HEK293 (cell line): ENCODE data around the gene AKAP6.

Source experiments
- GLIS1 ChIP-seq: fragments of 450-650 bp; formaldehyde crosslinking; IDR thresholded peaks from 2 replicates; pipeline ENCODE4 v1.5.1; 2016; ENCODE audit warnings: missing biosample characterization, missing genetic modification characterization
- OSR2 ChIP-seq: fragments of 450-650 bp; formaldehyde crosslinking; IDR thresholded peaks from 2 replicates; pipeline ENCODE4 v1.5.1; 2016; ENCODE audit warnings: missing biosample characterization, missing genetic modification characterization
- PRDM4 ChIP-seq: fragments of 450-650 bp; formaldehyde crosslinking; IDR thresholded peaks from 2 replicates; pipeline ENCODE4 v1.5.1; 2017; ENCODE audit warnings: missing biosample characterization, missing genetic modification characterization
- SCRT2 ChIP-seq: fragments of 450-650 bp; formaldehyde crosslinking; IDR thresholded peaks from 2 replicates; pipeline ENCODE4 v1.5.1; 2016; ENCODE audit warnings: missing biosample characterization, missing genetic modification characterization
- ZBTB8A ChIP-seq: fragments of 450-650 bp; formaldehyde crosslinking; IDR thresholded peaks from 2 replicates; pipeline ENCODE4 v1.5.1; 2016; ENCODE audit warnings: missing biosample characterization, missing genetic modification characterization
- ZNF239 ChIP-seq: fragments of 450-650 bp; formaldehyde crosslinking; IDR thresholded peaks from 2 replicates; pipeline ENCODE4 v1.5.1; 2016; ENCODE audit warnings: missing biosample characterization, missing genetic modification characterization
- ZNF274 ChIP-seq, 2 experiments: fragments of 200-500 bp in 1 of 2; fragments of 450-650 bp in 1 of 2; sonication (Bioruptor generic) in 1 of 2; formaldehyde crosslinking in 1 of 2; IDR thresholded peaks; 2 replicates each; pipeline versions ENCODE4 v1.5.1 to v1.6.1; 2014 to 2016; ENCODE audit warnings: borderline replicate concordance in 1 of 2, inconsistent platforms in 1 of 2, low read length in 1 of 2, missing biosample characterization in 1 of 2, missing genetic modification characterization in 1 of 2
- ZNF510 ChIP-seq: fragments of 450-650 bp; formaldehyde crosslinking; IDR thresholded peaks from 2 replicates; pipeline ENCODE4 v1.5.1; 2018; ENCODE audit warnings: mild to moderate bottlenecking, missing genetic modification characterization, missing biosample characterization; ENCODE audit not compliant: insufficient replicate concordance
- ZNF785 ChIP-seq: fragments of 450-650 bp; formaldehyde crosslinking; IDR thresholded peaks from 2 replicates; pipeline ENCODE4 v1.5.1; 2016; ENCODE audit warnings: missing biosample characterization, missing genetic modification characterization
- ZNF843 ChIP-seq: fragments of 450-650 bp; formaldehyde crosslinking; IDR thresholded peaks from 2 replicates; pipeline ENCODE4 v1.5.1; 2016; ENCODE audit warnings: missing biosample characterization, missing genetic modification characterization
- TF ChIP-seq, protein P1 (sequence below): fragments of 450-650 bp; formaldehyde crosslinking; IDR thresholded peaks from 2 replicates; pipeline ENCODE4 v1.5.1; 2016; ENCODE audit warnings: missing biosample characterization, missing genetic modification characterization
- TF ChIP-seq, protein P2 (sequence below): fragments of 450-650 bp; formaldehyde crosslinking; IDR thresholded peaks from 2 replicates; pipeline ENCODE4 v1.5.1; 2017; ENCODE audit warnings: missing biosample characterization, missing genetic modification characterization

GRCh38 chr14:32375663-32376062 is 46.6 kb downstream of the AKAP6 start:
- no peak for TF ChIP-seq ZNF785
- TF ChIP-seq, protein P1, sequence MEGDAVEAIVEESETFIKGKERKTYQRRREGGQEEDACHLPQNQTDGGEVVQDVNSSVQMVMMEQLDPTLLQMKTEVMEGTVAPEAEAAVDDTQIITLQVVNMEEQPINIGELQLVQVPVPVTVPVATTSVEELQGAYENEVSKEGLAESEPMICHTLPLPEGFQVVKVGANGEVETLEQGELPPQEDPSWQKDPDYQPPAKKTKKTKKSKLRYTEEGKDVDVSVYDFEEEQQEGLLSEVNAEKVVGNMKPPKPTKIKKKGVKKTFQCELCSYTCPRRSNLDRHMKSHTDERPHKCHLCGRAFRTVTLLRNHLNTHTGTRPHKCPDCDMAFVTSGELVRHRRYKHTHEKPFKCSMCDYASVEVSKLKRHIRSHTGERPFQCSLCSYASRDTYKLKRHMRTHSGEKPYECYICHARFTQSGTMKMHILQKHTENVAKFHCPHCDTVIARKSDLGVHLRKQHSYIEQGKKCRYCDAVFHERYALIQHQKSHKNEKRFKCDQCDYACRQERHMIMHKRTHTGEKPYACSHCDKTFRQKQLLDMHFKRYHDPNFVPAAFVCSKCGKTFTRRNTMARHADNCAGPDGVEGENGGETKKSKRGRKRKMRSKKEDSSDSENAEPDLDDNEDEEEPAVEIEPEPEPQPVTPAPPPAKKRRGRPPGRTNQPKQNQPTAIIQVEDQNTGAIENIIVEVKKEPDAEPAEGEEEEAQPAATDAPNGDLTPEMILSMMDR (tag by site-specific recombination) = no peak
- no peak for TF ChIP-seq ZNF843 (tag by site-specific recombination)
- TF ChIP-seq ZNF274 (IDR thresholded peaks at IDR 0.05; ENCODE audit: low read length) = no peak
- TF ChIP-seq ZNF274 (tag by site-specific recombination; IDR thresholded peaks at IDR 0.05; ENCODE audit: borderline replicate concordance) = no peak
- no peak for TF ChIP-seq OSR2 (tag by site-specific recombination)
- TF ChIP-seq ZNF239 (tag by site-specific recombination) = no peak
- TF ChIP-seq, protein P2, sequence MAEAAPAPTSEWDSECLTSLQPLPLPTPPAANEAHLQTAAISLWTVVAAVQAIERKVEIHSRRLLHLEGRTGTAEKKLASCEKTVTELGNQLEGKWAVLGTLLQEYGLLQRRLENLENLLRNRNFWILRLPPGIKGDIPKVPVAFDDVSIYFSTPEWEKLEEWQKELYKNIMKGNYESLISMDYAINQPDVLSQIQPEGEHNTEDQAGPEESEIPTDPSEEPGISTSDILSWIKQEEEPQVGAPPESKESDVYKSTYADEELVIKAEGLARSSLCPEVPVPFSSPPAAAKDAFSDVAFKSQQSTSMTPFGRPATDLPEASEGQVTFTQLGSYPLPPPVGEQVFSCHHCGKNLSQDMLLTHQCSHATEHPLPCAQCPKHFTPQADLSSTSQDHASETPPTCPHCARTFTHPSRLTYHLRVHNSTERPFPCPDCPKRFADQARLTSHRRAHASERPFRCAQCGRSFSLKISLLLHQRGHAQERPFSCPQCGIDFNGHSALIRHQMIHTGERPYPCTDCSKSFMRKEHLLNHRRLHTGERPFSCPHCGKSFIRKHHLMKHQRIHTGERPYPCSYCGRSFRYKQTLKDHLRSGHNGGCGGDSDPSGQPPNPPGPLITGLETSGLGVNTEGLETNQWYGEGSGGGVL (tag by site-specific recombination) = no peak
- TF ChIP-seq GLIS1 (tag by site-specific recombination) = no peak
- no peak for TF ChIP-seq ZBTB8A (tag by site-specific recombination)
- TF ChIP-seq PRDM4 (tag by site-specific recombination) = no peak
- no peak for TF ChIP-seq SCRT2 (tag by site-specific recombination)
- no peak for TF ChIP-seq ZNF510 (tag by site-specific recombination)
